SKM-1 treated with dmso at 0.1 percent for 144 hours (cell line): ENCODE measurements around the gene C5orf24.
"Not testable (repeated sequence)": the region's sequence is repeated elsewhere in the genome, so short reads cannot be mapped to it uniquely, and the experiment has no call there.

ENCODE experiments used
- DNase-seq: peaks from one replicate; lab custom pipeline; 2025; ENCODE audit not compliant: unreplicated experiment; lab: John Stamatoyannopoulos, UW

The C5orf24 gene

GRCh38 chr5:134845852-134846640, at the start of gene C5orf24:
C5orf24 (plus strand) TSS chr5:134845968; CDS start chr5:134854901, 8,933 bp downstream.
- DNase-seq = peak; percentile 85

- no peak for DNase-seq
Measured at GRCh38 chr5:134798468-134798867, 47.3 kb upstream of the C5orf24 start.

- no peak for DNase-seq
Measured at GRCh38 chr5:134803821-134804220, 41.9 kb upstream of the C5orf24 start.

GRCh38 chr5:134813407-134813806, 32.4 kb upstream of the C5orf24 start:
- no peak for DNase-seq

GRCh38 chr5:134813827-134814226, 31.9 kb upstream of the C5orf24 start:
- peak; percentile 40 for DNase-seq

GRCh38 chr5:134817006-134817405, 28.8 kb upstream of the C5orf24 start:
- DNase-seq = no peak

- DNase-seq = no peak
Measured at GRCh38 chr5:134818776-134819175, 27.0 kb upstream of the C5orf24 start.

- DNase-seq = no peak
Measured at GRCh38 chr5:134819407-134819963, 26.3 kb upstream of the C5orf24 start.

GRCh38 chr5:134821841-134822240, 23.9 kb upstream of the C5orf24 start:
- DNase-seq = no peak

GRCh38 chr5:134824681-134825080, 21.1 kb upstream of the C5orf24 start:
- DNase-seq = no peak

- peak; percentile 2 for DNase-seq
Measured at GRCh38 chr5:134825212-134825611, 20.6 kb upstream of the C5orf24 start.

GRCh38 chr5:134833340-134834032, 12.3 kb upstream of the C5orf24 start:
- DNase-seq = no peak

GRCh38 chr5:134835623-134836022, 10.1 kb upstream of the C5orf24 start:
- no peak for DNase-seq

- no peak for DNase-seq
Measured at GRCh38 chr5:134837530-134838181, 8.1 kb upstream of the C5orf24 start.

GRCh38 chr5:134838361-134838760, 7.4 kb upstream of the C5orf24 start:
- DNase-seq = not testable (repeated sequence)

- DNase-seq = no peak
Measured at GRCh38 chr5:134840811-134841210, 5.0 kb upstream of the C5orf24 start.

GRCh38 chr5:134844252-134844651, 1.5 kb upstream of the C5orf24 start:
- no peak for DNase-seq

GRCh38 chr5:134845335-134845851, 375 bp upstream of the C5orf24 start:
- DNase-seq = no peak

- peak; percentile 4 for DNase-seq
Measured at GRCh38 chr5:134846641-134846960, 833 bp downstream of the C5orf24 start.

GRCh38 chr5:134849434-134849933, 3.7 kb downstream of the C5orf24 start:
- DNase-seq = not testable (repeated sequence)

- peak; percentile 15 for DNase-seq
Measured at GRCh38 chr5:134851307-134851923, 5.6 kb downstream of the C5orf24 start.
